Vagina (tissue), 2 donors: Measurements from ENCODE around the gene ATRN. TPM values are rescaled to one million over a fixed set of nuclear protein-coding genes. Genes with fewer than 3 reads are reported as not detected.
A peak's percentile ranks its signal among the peaks of the same experiment; 100 is the strongest.
"Not testable (repeated sequence)": the region's sequence is repeated elsewhere in the genome, so short reads cannot be mapped to it uniquely, and the experiment has no call there.

ENCODE experiments used
- DNase-seq, 2 donors: peaks; one replicate each; pipeline ENCODE4 v3.0.0-alpha.2; 2017; ENCODE audit errors: extremely low spot score in 2 of 2
- H3K27ac ChIP-seq: fragments of 200-600 bp; sonication (generic); one replicate; pipeline ENCODE4 v1.5.1; 2019
- H3K27me3 ChIP-seq: fragments of 200-600 bp; sonication (generic); one replicate; pipeline ENCODE4 v1.5.1; 2019
- H3K36me3 ChIP-seq, 2 donors: fragments of 200-600 bp; sonication (generic); one replicate each; pipeline ENCODE4 v1.5.1; 2017 to 2019
- H3K4me1 ChIP-seq: fragments of 200-600 bp; sonication (generic); one replicate; pipeline ENCODE4 v1.5.1; 2019
- H3K4me3 ChIP-seq, 2 donors: fragments of 200-600 bp; sonication (generic); 1 replicate in 1 of 2; 2 replicates in 1 of 2; pipeline ENCODE4 v1.5.1; 2016 to 2019
- H3K9me3 ChIP-seq: fragments of 200-600 bp; sonication (generic); one replicate; pipeline ENCODE4 v1.5.1; 2019
- CTCF ChIP-seq, 3 experiments: fragments of 450-650 bp in 2 of 3; fragments of 200-600 bp in 1 of 3; sonication (generic) in 1 of 3; IDR thresholded peaks; one replicate each; pipeline ENCODE4 v1.5.1; 2017 to 2019; ENCODE audit warnings: antibody characterized with exemption in 3 of 3, mild to moderate bottlenecking in 2 of 3, moderate library complexity in 2 of 3
- POLR2A ChIP-seq, 2 donors: fragments of 450-650 bp; IDR thresholded peaks; one replicate each; pipeline ENCODE4 v1.6.1; 2017; ENCODE audit warnings: antibody characterized with exemption in 2 of 2, mild to moderate bottlenecking in 2 of 2, moderate library complexity in 2 of 2
- POLR2AphosphoS5 ChIP-seq, 2 donors: sonication (generic); formaldehyde crosslinking; IDR thresholded peaks; one replicate each; pipeline ENCODE4 v1.9.0; 2017; ENCODE audit warnings: antibody characterized with exemption in 2 of 2, mild to moderate bottlenecking in 2 of 2, low read depth in 1 of 2; ENCODE audit not compliant: insufficient read depth in 1 of 2
- intact Hi-C: fragments of 100-400 bp; cut with DNase I; formaldehyde crosslinking; loops from one replicate; pipeline ENCODE4 v1.15.1; 2023
- total RNA-seq: library from RNA; depleted of rRNA; stranded (reverse); fragments of >200 nt; gene quantifications from one replicate; pipeline ENCODE4 v1.2.3, GENCODE V29; 2016

ATRN gene
- total RNA-seq, 1 donor from 2014 or later = 22.8 TPM

GRCh38 chr20:3473324-3473723 is 2.5 kb downstream of the ATRN start:
- Histone ChIP-seq H3K4me1 (peaks cover 34% of the 10 kb centered on the region), H3K36me3 (no peaks in the 10 kb centered on the region), H3K9me3 (no peaks in the 10 kb centered on the region), H3K4me3 (peak overlapping the region in 1 of 2 donors; percentile 89), H3K27ac (no peak overlapping the region), H3K27me3 (no peaks in the 10 kb centered on the region)
- TF ChIP-seq CTCF (IDR thresholded peaks at IDR 0.05) (no peak), POLR2AphosphoS5 (IDR thresholded peaks at IDR 0.05; ENCODE audit: insufficient read depth in 1 of 2, low read depth in 1 of 2) (no peak), POLR2A (IDR thresholded peaks at IDR 0.05) (no peak)
- intact Hi-C loops = loop anchor here (5.0 kb wide), 1 partner anchor 66 kb away; the partner anchor contains the start of gene DNAAF9
- DNase-seq = no peak

GRCh38 chr20:3473944-3474343 is 3.1 kb downstream of the ATRN start:
- DNase-seq = no peak
- Histone ChIP-seq H3K27ac (no peak overlapping the region), H3K9me3 (no peaks in the 10 kb centered on the region), H3K4me1 (peaks cover 34% of the 10 kb centered on the region), H3K4me3 (no peak overlapping the region), H3K27me3 (no peaks in the 10 kb centered on the region), H3K36me3 (no peaks in the 10 kb centered on the region)
- no peak for TF ChIP-seq POLR2AphosphoS5 (IDR thresholded peaks at IDR 0.05; ENCODE audit: insufficient read depth in 1 of 2, low read depth in 1 of 2)
- TF ChIP-seq POLR2A (IDR thresholded peaks at IDR 0.05) = no peak
- TF ChIP-seq CTCF (IDR thresholded peaks at IDR 0.05) = no peak
- intact Hi-C loops = loop anchor here (5.0 kb wide), 1 partner anchor 67 kb away; the partner anchor contains the start of gene DNAAF9

- H3K36me3 ChIP-seq, DNase-seq, H3K9me3 ChIP-seq, H3K27ac ChIP-seq, H3K27me3 ChIP-seq, intact Hi-C loops, H3K4me3 ChIP-seq: not testable (repeated sequence)
- peaks cover 19% of the 10 kb centered on the region for H3K4me1 ChIP-seq
These were observed 6.4 kb downstream of the ATRN start for GRCh38 chr20:3477003-3477860.

- no peak for TF ChIP-seq POLR2AphosphoS5 (IDR thresholded peaks at IDR 0.05; ENCODE audit: insufficient read depth in 1 of 2, low read depth in 1 of 2)
- TF ChIP-seq CTCF (IDR thresholded peaks at IDR 0.05) = no peak
- TF ChIP-seq POLR2A (IDR thresholded peaks at IDR 0.05) = no peak
- H3K4me3 ChIP-seq = no peak overlapping the region
- peaks cover 19% of the 10 kb centered on the region for H3K4me1 ChIP-seq
- H3K36me3 ChIP-seq = no peaks in the 10 kb centered on the region
- intact Hi-C loops = no loop called here
- H3K27ac ChIP-seq = no peak overlapping the region
- no peaks in the 10 kb centered on the region for H3K9me3 ChIP-seq
- no peaks in the 10 kb centered on the region for H3K27me3 ChIP-seq
- DNase-seq = no peak
These were observed 7.2 kb downstream of the ATRN start for GRCh38 chr20:3477861-3478544.

- Histone ChIP-seq H3K4me3 (no peak overlapping the region), H3K36me3 (no peaks in the 10 kb centered on the region), H3K27me3 (no peaks in the 10 kb centered on the region), H3K27ac (no peak overlapping the region), H3K4me1 (peaks cover 14% of the 10 kb centered on the region), H3K9me3 (no peaks in the 10 kb centered on the region)
- intact Hi-C loops = no loop called here
- DNase-seq = no peak
- TF ChIP-seq POLR2A (IDR thresholded peaks at IDR 0.05) (no peak), POLR2AphosphoS5 (IDR thresholded peaks at IDR 0.05; ENCODE audit: insufficient read depth in 1 of 2, low read depth in 1 of 2) (no peak), CTCF (IDR thresholded peaks at IDR 0.05) (no peak)
These were observed 8.2 kb downstream of the ATRN start for GRCh38 chr20:3479025-3479424.
